Transverse colon (tissue), 3 donors: ENCODE data around the gene AKAP13.

ENCODE experiments used
- EP300 ChIP-seq: sonication (generic); formaldehyde crosslinking; IDR thresholded peaks from one replicate; pipeline ENCODE4 v1.6.1; 2017; ENCODE audit warnings: antibody characterized with exemption, low read depth
- POLR2A ChIP-seq: fragments of 450-650 bp; IDR thresholded peaks from one replicate; pipeline ENCODE4 v1.6.1; 2016; ENCODE audit warnings: antibody characterized with exemption, mild to moderate bottlenecking, moderate library complexity
- TF ChIP-seq, protein P1 (sequence below), 5 experiments: fragments of 200-600 bp in 3 of 5; fragments of 450-650 bp in 2 of 5; sonication (generic) in 3 of 5; IDR thresholded peaks; 1 replicate in 2 of 5; 2 replicates in 3 of 5; pipeline ENCODE4 v1.5.1; 2016 to 2017; ENCODE audit warnings: antibody characterized with exemption in 5 of 5, inconsistent platforms in 3 of 5, mild to moderate bottlenecking in 2 of 5, moderate library complexity in 1 of 5

DNA sequence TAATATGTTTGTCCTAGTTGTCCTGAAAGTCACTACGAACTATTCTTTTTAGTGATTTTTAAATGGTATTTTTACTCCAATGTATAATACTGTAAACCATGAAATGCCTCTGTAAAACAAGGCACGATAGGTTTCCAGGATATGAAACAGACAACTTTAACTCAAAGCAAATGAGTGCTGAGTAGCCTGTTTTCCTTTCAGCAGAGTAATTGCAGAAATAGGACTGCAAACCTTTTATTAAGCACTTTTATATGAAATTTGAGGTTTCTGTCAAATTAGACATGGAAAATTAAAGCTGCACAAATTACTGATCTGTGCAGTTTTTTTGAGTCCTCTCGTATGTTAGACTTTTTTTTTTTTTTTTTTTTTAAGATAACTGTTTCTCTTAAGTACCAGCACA, 16.2 kb downstream of the AKAP13 start:
- TF ChIP-seq POLR2A = no peak
- TF ChIP-seq, protein P1, sequence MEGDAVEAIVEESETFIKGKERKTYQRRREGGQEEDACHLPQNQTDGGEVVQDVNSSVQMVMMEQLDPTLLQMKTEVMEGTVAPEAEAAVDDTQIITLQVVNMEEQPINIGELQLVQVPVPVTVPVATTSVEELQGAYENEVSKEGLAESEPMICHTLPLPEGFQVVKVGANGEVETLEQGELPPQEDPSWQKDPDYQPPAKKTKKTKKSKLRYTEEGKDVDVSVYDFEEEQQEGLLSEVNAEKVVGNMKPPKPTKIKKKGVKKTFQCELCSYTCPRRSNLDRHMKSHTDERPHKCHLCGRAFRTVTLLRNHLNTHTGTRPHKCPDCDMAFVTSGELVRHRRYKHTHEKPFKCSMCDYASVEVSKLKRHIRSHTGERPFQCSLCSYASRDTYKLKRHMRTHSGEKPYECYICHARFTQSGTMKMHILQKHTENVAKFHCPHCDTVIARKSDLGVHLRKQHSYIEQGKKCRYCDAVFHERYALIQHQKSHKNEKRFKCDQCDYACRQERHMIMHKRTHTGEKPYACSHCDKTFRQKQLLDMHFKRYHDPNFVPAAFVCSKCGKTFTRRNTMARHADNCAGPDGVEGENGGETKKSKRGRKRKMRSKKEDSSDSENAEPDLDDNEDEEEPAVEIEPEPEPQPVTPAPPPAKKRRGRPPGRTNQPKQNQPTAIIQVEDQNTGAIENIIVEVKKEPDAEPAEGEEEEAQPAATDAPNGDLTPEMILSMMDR (IDR thresholded peaks at IDR 0.05) = no peak
- TF ChIP-seq EP300 = no peak
